WERI-Rb-1 (cell line): ENCODE data around the gene CDYL2.

Experiments
- DNase-seq: peaks from one replicate; pipeline ENCODE4 v3.0.0-alpha.2; 2020
- H3K27ac ChIP-seq: fragments of 250-450 bp; sonication (Bioruptor Pico); 2 replicates; pipeline ENCODE4 v1.5.1; 2020; ENCODE audit warnings: mild to moderate bottlenecking, moderate library complexity
- H3K27me3 ChIP-seq: fragments of 250-450 bp; sonication (Bioruptor Pico); 2 replicates; pipeline ENCODE4 v1.5.1; 2021; ENCODE audit warnings: mild to moderate bottlenecking, low read depth, moderate library complexity; ENCODE audit not compliant: insufficient read depth, severe bottlenecking
- H3K36me3 ChIP-seq: fragments of 250-450 bp; sonication (Bioruptor Pico); 2 replicates; pipeline ENCODE4 v1.5.1; 2020; ENCODE audit warnings: mild to moderate bottlenecking, moderate library complexity
- H3K4me3 ChIP-seq: 2 replicates; pipeline ENCODE4 v1.5.1; 2011; ENCODE audit warnings: low read depth, mild to moderate bottlenecking, control low read depth, low read length
- H3K9me3 ChIP-seq: fragments of 250-450 bp; sonication (Bioruptor Pico); 2 replicates; pipeline ENCODE4 v1.5.1; 2021; ENCODE audit warnings: mild to moderate bottlenecking, moderate library complexity; ENCODE audit not compliant: severe bottlenecking
- TF ChIP-seq, protein P1 (sequence below): IDR thresholded peaks from 2 replicates; pipeline ENCODE4 v1.5.1; 2011; ENCODE audit warnings: low read depth, mild to moderate bottlenecking, control low read depth, inconsistent platforms, low read length

CDYL2 gene

GRCh38 chr16:80719573-80719972 lies 84.8 kb downstream of the CDYL2 start:
- Histone ChIP-seq H3K9me3 (no peaks in the 10 kb centered on the region), H3K27me3 (no peaks in the 10 kb centered on the region), H3K36me3 (no peaks in the 10 kb centered on the region), H3K4me3 (no peak overlapping the region), H3K27ac (no peak overlapping the region)
- DNase-seq, result no peak
- TF ChIP-seq, protein P1, sequence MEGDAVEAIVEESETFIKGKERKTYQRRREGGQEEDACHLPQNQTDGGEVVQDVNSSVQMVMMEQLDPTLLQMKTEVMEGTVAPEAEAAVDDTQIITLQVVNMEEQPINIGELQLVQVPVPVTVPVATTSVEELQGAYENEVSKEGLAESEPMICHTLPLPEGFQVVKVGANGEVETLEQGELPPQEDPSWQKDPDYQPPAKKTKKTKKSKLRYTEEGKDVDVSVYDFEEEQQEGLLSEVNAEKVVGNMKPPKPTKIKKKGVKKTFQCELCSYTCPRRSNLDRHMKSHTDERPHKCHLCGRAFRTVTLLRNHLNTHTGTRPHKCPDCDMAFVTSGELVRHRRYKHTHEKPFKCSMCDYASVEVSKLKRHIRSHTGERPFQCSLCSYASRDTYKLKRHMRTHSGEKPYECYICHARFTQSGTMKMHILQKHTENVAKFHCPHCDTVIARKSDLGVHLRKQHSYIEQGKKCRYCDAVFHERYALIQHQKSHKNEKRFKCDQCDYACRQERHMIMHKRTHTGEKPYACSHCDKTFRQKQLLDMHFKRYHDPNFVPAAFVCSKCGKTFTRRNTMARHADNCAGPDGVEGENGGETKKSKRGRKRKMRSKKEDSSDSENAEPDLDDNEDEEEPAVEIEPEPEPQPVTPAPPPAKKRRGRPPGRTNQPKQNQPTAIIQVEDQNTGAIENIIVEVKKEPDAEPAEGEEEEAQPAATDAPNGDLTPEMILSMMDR, result no peak

GRCh38 chr16:80718480-80719220 lies 85.7 kb downstream of the CDYL2 start:
- DNase-seq, result no peak
- H3K27me3 ChIP-seq, result no peaks in the 10 kb centered on the region
- H3K4me3 ChIP-seq, result no peak overlapping the region
- no peak overlapping the region for H3K27ac ChIP-seq
- H3K36me3 ChIP-seq, result no peaks in the 10 kb centered on the region
- TF ChIP-seq, protein P1, result no peak
- H3K9me3 ChIP-seq, result no peaks in the 10 kb centered on the region

DNA sequence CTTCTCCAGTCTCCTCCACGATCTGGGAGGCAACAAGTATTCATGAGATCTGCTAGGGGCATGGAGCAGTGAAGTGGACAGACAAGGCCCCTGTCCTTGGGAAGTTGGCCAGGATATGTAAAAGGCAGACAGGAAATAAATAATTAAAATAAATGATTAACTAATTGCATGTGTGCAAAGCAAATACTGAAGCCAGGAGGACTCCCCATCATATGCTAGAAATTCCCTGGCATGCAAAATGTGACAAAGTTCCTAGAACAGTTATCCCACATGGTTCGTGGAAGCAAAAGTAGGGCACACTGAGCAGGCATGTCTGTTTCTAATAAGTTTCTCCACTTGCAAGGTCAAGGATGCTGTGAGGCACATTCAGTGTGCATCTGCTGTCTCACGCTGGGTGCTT lies 86.8 kb downstream of the CDYL2 start:
- Histone ChIP-seq H3K27ac (no peak overlapping the region), H3K4me3 (no peak overlapping the region), H3K27me3 (no peaks in the 10 kb centered on the region), H3K9me3 (no peaks in the 10 kb centered on the region), H3K36me3 (no peaks in the 10 kb centered on the region)
- DNase-seq, result no peak
- TF ChIP-seq, protein P1, result no peak

DNA sequence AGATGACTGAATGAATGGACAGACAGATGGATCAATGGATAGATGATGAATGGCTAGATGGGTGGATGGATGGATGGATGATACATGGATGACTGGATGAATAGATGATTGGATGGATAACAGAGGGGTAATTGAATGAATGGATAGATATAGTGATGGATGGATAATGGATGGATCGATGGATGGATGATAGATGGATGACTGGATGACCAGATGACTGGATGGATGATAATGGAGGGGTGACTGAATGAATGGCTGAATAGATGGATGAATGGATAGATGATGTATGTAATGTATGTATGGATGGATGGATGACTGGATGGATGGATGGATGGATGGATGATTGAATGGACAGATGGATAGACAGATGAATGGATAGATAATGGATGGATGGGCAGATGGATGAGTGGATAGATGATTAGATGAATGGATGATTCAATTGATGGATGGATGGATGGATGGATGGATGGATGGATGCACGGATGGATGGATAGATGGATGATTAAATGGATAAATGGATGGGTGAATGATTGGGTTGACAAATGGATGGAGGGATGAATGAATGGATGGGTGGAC lies 87.7 kb downstream of the CDYL2 start:
- H3K36me3 ChIP-seq, result no peaks in the 10 kb centered on the region
- H3K27ac ChIP-seq, result no peak overlapping the region
- TF ChIP-seq, protein P1, result no peak
- no peak overlapping the region for H3K4me3 ChIP-seq
- no peaks in the 10 kb centered on the region for H3K9me3 ChIP-seq
- no peak for DNase-seq
- no peaks in the 10 kb centered on the region for H3K27me3 ChIP-seq

- no peak for DNase-seq
- H3K9me3 ChIP-seq, result no peaks in the 10 kb centered on the region
- TF ChIP-seq, protein P1, result no peak
- H3K4me3 ChIP-seq, result no peak overlapping the region
- no peaks in the 10 kb centered on the region for H3K27me3 ChIP-seq
- no peaks in the 10 kb centered on the region for H3K36me3 ChIP-seq
- H3K27ac ChIP-seq, result no peak overlapping the region
Observed at GRCh38 chr16:80711406-80711805, 93.0 kb downstream of the CDYL2 start.
